HepG2 (cell line): ENCODE results near the gene CNPY4. TPM values are rescaled to one million over a fixed set of nuclear protein-coding genes. Genes with fewer than 3 reads are reported as not detected.
"Not testable (repeated sequence)": the region's sequence is repeated elsewhere in the genome, so short reads cannot be mapped to it uniquely, and the experiment has no call there.

Experiments
- ATAC-seq: fragments of 200-7000 bp; cut with Tn5 transposase; 3 replicates; pipeline ENCODE4 v1.9.1; 2020; ENCODE audit warnings: mild to moderate bottlenecking, moderate library complexity
- BruUV-seq: library from RNA; stranded (reverse); fragments of 400-500 nt; replicated peaks from 2 replicates; lab custom pipeline; 2021; lab: Mats Ljungman, UMichigan
- CTCF ChIA-PET: fragments of 300-600 bp; formaldehyde crosslinking; extraction: SDS; loops from one replicate; lab custom pipeline; 2021; ENCODE audit warnings: low total read pairs, inconsistent platforms, low intra/inter-chr PET ratio; lab: Yijun Ruan, JAX
- POLR2A ChIA-PET: fragments of 350-600 bp; sonication (Branson Sonifier 250); formaldehyde crosslinking; loops from one replicate; lab custom pipeline; 2020; ENCODE audit warnings: antibody characterized with exemption, inconsistent platforms; lab: Yijun Ruan, JAX
- DNase-seq: peaks from one replicate; pipeline ENCODE4 v3.0.0-alpha.2; 2015; ENCODE audit warnings: low spot score
- FAIRE-seq: peaks from 3 replicates; lab custom pipeline; 2011; peaks lifted over from hg19 to GRCh38; lab: Jason Lieb, UNC
- H2AFZ ChIP-seq: one replicate; pipeline ENCODE4 v1.6.1; 2011; ENCODE audit warnings: low read length, inconsistent platforms
- H3K27ac ChIP-seq: fragments of 300-600 bp; 3 replicates; pipeline ENCODE4 v1.8.0; 2011; ENCODE audit warnings: mixed run types, mild to moderate bottlenecking, mixed read lengths, low read length, inconsistent platforms; ENCODE audit not compliant: insufficient read depth; ENCODE audit errors: extremely low read length
- H3K27me3 ChIP-seq, 2 experiments: fragments of 200-600 bp in 1 of 2; 2 replicates in 1 of 2; 3 replicates in 1 of 2; pipeline versions ENCODE4 v1.6.0 to v1.8.0; 2011; ENCODE audit warnings: low read length in 2 of 2, mild to moderate bottlenecking in 2 of 2, moderate library complexity in 2 of 2, inconsistent platforms in 1 of 2; ENCODE audit not compliant: insufficient read depth in 2 of 2, control insufficient read depth in 1 of 2
- H3K36me3 ChIP-seq, 2 experiments: fragments of 200-600 bp in 1 of 2; replicated peaks in 1 of 2; 2 replicates in 1 of 2; 3 replicates in 1 of 2; pipeline versions ENCODE4 v1.5.1 to v1.8.0; 2011; ENCODE audit warnings: low read length in 2 of 2, inconsistent platforms in 1 of 2; ENCODE audit not compliant: insufficient read depth in 2 of 2, control insufficient read depth in 1 of 2
- H3K4me1 ChIP-seq: 2 replicates; pipeline ENCODE4 v1.5.1; 2012; ENCODE audit warnings: low read length, inconsistent platforms; ENCODE audit not compliant: insufficient read depth
- H3K4me2 ChIP-seq: 2 replicates; pipeline ENCODE4 v1.6.0; 2011; ENCODE audit warnings: low read depth, low read length, inconsistent platforms
- H3K4me3 ChIP-seq, 3 experiments: fragments of 200-600 bp in 1 of 3; sonication (generic), shearing (Covaris generic) in 1 of 3; replicated peaks in 1 of 3; 2 replicates each; pipeline ENCODE4 v1.5.1; 2011 to 2016; ENCODE audit warnings: low read length in 3 of 3, inconsistent platforms in 2 of 3, low read depth in 2 of 3, mild to moderate bottlenecking in 2 of 3, control low read depth in 1 of 3, mixed read lengths in 1 of 3; ENCODE audit not compliant: insufficient read depth in 1 of 3
- H3K79me2 ChIP-seq: one replicate; pipeline ENCODE4 v1.6.1; 2011; ENCODE audit warnings: low read length, inconsistent platforms; ENCODE audit not compliant: insufficient read depth
- H3K9ac ChIP-seq: 2 replicates; pipeline ENCODE4 v1.6.0; 2011; ENCODE audit warnings: mild to moderate bottlenecking, low read depth, low read length, inconsistent platforms; ENCODE audit not compliant: insufficient read depth
- H3K9me3 ChIP-seq: 2 replicates; pipeline ENCODE4 v1.5.1; 2012; ENCODE audit warnings: mild to moderate bottlenecking, low read length
- H4K20me1 ChIP-seq: 2 replicates; pipeline ENCODE4 v1.6.0; 2011; ENCODE audit warnings: inconsistent platforms, mild to moderate bottlenecking, low read length, moderate library complexity; ENCODE audit not compliant: insufficient read depth
- CEBPG ChIP-seq: IDR thresholded peaks from 2 replicates; pipeline ENCODE4 v1.6.1; 2016
- HIC2 ChIP-seq: sonication (generic); formaldehyde crosslinking; IDR thresholded peaks from 2 replicates; pipeline ENCODE4 v1.9.0; 2022; ENCODE audit warnings: low read depth, missing genetic modification reagents
- JUND ChIP-seq: sonication (generic); formaldehyde crosslinking; IDR thresholded peaks from 2 replicates; pipeline ENCODE4 v1.8.0; 2022; ENCODE audit warnings: mild to moderate bottlenecking, missing genetic modification reagents
- MTA1 ChIP-seq: sonication (generic); formaldehyde crosslinking; IDR thresholded peaks from 2 replicates; pipeline ENCODE4 v1.4.0; 2020; ENCODE audit warnings: missing genetic modification reagents, mild to moderate bottlenecking, borderline replicate concordance
- ZBTB8A ChIP-seq: sonication (generic); formaldehyde crosslinking; IDR thresholded peaks from 2 replicates; pipeline ENCODE4 v1.4.0; 2020; ENCODE audit warnings: mild to moderate bottlenecking, low read depth, missing genetic modification reagents, borderline replicate concordance
- ZMYM3 ChIP-seq: sonication (generic); formaldehyde crosslinking; IDR thresholded peaks from 2 replicates; pipeline ENCODE4 v1.5.1; 2020; ENCODE audit warnings: mild to moderate bottlenecking, missing genetic modification reagents
- ZNF121 ChIP-seq: sonication (generic); formaldehyde crosslinking; IDR thresholded peaks from 2 replicates; pipeline ENCODE4 v1.5.0; 2020; ENCODE audit warnings: mild to moderate bottlenecking, missing genetic modification reagents
- ZNF274 ChIP-seq: sonication (generic); formaldehyde crosslinking; IDR thresholded peaks from 2 replicates; pipeline ENCODE4 v1.5.1; 2020; ENCODE audit warnings: mild to moderate bottlenecking, missing genetic modification reagents
- ZNF460 ChIP-seq: sonication (generic); formaldehyde crosslinking; IDR thresholded peaks from 2 replicates; pipeline ENCODE4 v1.5.1; 2020; ENCODE audit warnings: missing genetic modification reagents, mild to moderate bottlenecking, borderline replicate concordance
- WGBS: methylation state at CpG from one replicate; pipeline ENCODE4 v1.1.6; 2017; ENCODE audit warnings: low lambda C conversion rate; 5-methylcytosine and 5-hydroxymethylcytosine counted together
- in situ Hi-C: cut with HindIII; loops from 2 replicates; pipeline ENCODE4 v1.10.0; 2017; ENCODE audit warnings: low pct_unique_long_range_greater_than_20kb; ENCODE audit not compliant: extremely low pct_ligation_motif_present
- intact Hi-C: fragments of 100-400 bp; cut with micrococcal nuclease; formaldehyde crosslinking; loops from one replicate; pipeline ENCODE4 v1.10.0; 2022; ENCODE audit not compliant: unreplicated experiment
- polyA plus RNA-seq, 8 experiments: library from polyadenylated mRNA; depleted of rRNA in 3 of 8; stranded (reverse) in 7 of 8; unstranded in 1 of 8; fragments of >200 nt; fragmentation: Illumina TruSeq in 4 of 8; extraction: Trizol in 4 of 8; gene quantifications; 2 replicates each; pipeline versions ENCODE4 v1.2.1 to v1.2.3, GENCODE V29; 2011 to 2016; ENCODE audit warnings: low read depth in 4 of 8, missing spikeins in 1 of 8, mixed read lengths in 1 of 8; ENCODE audit not compliant: insufficient read depth in 1 of 8
- total RNA-seq, 5 experiments: library from RNA; depleted of rRNA; stranded (reverse); fragments of >200 nt; fragmentation: Illumina TruSeq; extraction: Trizol; gene quantifications; 2 replicates each; pipeline ENCODE4 v1.2.3, GENCODE V29; 2016; ENCODE audit warnings: low read depth in 1 of 5
- TF ChIP-seq, protein P1 (sequence below): sonication (generic); formaldehyde crosslinking; IDR thresholded peaks from 2 replicates; pipeline ENCODE4 v1.4.0; 2020; ENCODE audit warnings: missing genetic modification reagents

Gene CNPY4
- total and polyA plus RNA-seq, 2 of the 13 experiments (the other 11 are each of a cell fraction or from before 2014, with no cell fraction given), result 6.2 to 12.7 TPM

DNA sequence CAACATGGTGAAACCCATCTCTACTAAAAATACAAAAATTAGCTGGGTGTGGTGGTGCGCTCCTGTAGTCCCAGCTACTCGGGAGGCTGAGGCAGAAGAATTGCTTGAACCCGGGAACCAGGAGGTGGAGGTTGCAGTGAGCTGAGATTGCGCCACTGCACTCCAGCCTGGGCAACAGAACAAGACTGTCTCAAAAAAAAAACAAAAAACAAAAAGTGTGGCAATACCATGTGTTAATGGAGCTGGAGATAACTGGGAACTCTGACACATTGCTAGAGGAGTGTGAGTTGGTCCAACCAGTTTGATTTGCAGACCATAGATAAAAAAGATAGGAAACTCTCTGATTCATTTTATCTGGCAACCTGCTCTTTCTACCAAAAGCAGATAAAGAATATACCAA is 26.9 kb downstream of the CNPY4 start:
- POLR2A ChIA-PET, result interaction anchor here (0.7 to 1.0 kb wide), 2 partner anchors 11 to 71 kb away, joined by 3 read pairs; no protein-coding TSS in a partner anchor
- in situ Hi-C loops, BruUV-seq, CTCF ChIA-PET, H3K9me3 ChIP-seq, H3K27me3 ChIP-seq, ATAC-seq, H3K27ac ChIP-seq, FAIRE-seq, H3K9ac ChIP-seq, H3K36me3 ChIP-seq, H3K4me2 ChIP-seq, H3K4me3 ChIP-seq, H4K20me1 ChIP-seq, DNase-seq, H2AFZ ChIP-seq: not testable (repeated sequence)
- whole genome bisulfite sequencing, result 46% methylated on average over 4 of the region's 4 CpGs
- Histone ChIP-seq H3K4me1 (peaks cover 35% of the 10 kb centered on the region), H3K79me2 (peaks cover 13% of the 10 kb centered on the region)
- peak; percentile 75; the same call in 1 of the 2 replicates for TF ChIP-seq ZNF460 (CRISPR knock-in tag)
- TF ChIP-seq ZMYM3 (CRISPR knock-in tag), result peak; percentile 38; the same call in 1 of the 2 replicates
- peak; percentile 35; the same call in 1 of the 2 replicates for TF ChIP-seq CEBPG (CRISPR knock-in tag)
- TF ChIP-seq, all 625 proteins: peak for 3; not testable (repeated sequence) for 622
- intact Hi-C loops, result not testable (repeated sequence)

- CTCF ChIA-PET, result no interaction called here
- H3K4me3 ChIP-seq, result no peak overlapping the region
- no peaks in the 10 kb centered on the region for H4K20me1 ChIP-seq
- H3K9me3 ChIP-seq, result no peaks in the 10 kb centered on the region
- H3K27me3 ChIP-seq, result no peaks in the 10 kb centered on the region
- POLR2A ChIA-PET, result interaction anchor here (1.0 kb wide), 1 partner anchor 11 kb away, joined by 3 read pairs; no protein-coding TSS in a partner anchor
- FAIRE-seq (no peak), ATAC-seq (no peak), DNase-seq (no peak)
- no TSS peak for BruUV-seq
- H2AFZ ChIP-seq, result no peak overlapping the region
- in situ Hi-C loops, result no loop called here
- intact Hi-C loops, result no loop called here
- no peak overlapping the region for H3K27ac ChIP-seq
- H3K36me3 ChIP-seq, result no peaks in the 10 kb centered on the region
- peaks cover 41% of the 10 kb centered on the region for H3K4me1 ChIP-seq
- 88% methylated on average over 2 of the region's 2 CpGs for WGBS
- TF ChIP-seq ZBTB8A (CRISPR knock-in tag), result no peak
- no peak for TF ChIP-seq HIC2
- TF ChIP-seq, protein P1, sequence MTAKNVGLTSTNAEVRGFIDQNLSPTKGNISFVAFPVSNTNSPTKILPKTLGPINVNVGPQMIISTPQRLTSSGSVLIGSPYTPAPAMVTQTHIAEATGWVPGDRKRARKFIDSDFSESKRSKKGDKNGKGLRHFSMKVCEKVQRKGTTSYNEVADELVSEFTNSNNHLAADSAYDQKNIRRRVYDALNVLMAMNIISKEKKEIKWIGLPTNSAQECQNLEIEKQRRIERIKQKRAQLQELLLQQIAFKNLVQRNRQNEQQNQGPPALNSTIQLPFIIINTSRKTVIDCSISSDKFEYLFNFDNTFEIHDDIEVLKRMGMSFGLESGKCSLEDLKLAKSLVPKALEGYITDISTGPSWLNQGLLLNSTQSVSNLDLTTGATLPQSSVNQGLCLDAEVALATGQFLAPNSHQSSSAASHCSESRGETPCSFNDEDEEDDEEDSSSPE (CRISPR knock-in tag), result no peak
- peak; percentile 60; the same call in 1 of the 2 replicates for TF ChIP-seq ZNF121 (CRISPR knock-in tag)
- no peak for TF ChIP-seq ZNF274 (CRISPR knock-in tag)
- no peak for TF ChIP-seq JUND (CRISPR knock-in tag)
- no peak for TF ChIP-seq MTA1 (CRISPR knock-in tag)
- no peak overlapping the region for H3K4me2 ChIP-seq
- peaks cover 13% of the 10 kb centered on the region for H3K79me2 ChIP-seq
- H3K9ac ChIP-seq, result no peak overlapping the region
Observed at GRCh38 chr7:100147278-100147677, 27.8 kb downstream of the CNPY4 start.
